H1 (cell line): ENCODE measurements around the gene KCNV2. TPM values are rescaled to one million over a fixed set of nuclear protein-coding genes. Genes with fewer than 3 reads are reported as not detected.

ENCODE experiments used
- CTCF ChIA-PET: fragments of 300-600 bp; sonication (Branson Sonifier 250); formaldehyde crosslinking; loops from one replicate; lab custom pipeline; 2021; ENCODE audit not compliant: partially characterized antibody; lab: Charles Lee
- POLR2A ChIA-PET: fragments of 300-600 bp; sonication (Branson Sonifier 250); formaldehyde crosslinking; loops from one replicate; lab custom pipeline; 2021; ENCODE audit warnings: inconsistent platforms; ENCODE audit not compliant: partially characterized antibody; lab: Charles Lee
- DNase-seq, 2 experiments: peaks; one replicate each; pipeline versions ENCODE4 v3.0.0 to v3.0.0-alpha.2; 2010 to 2022; ENCODE audit warnings: low spot score in 2 of 2, low read depth in 1 of 2, mixed read lengths in 1 of 2
- FAIRE-seq: peaks from 2 replicates; lab custom pipeline; 2011; peaks lifted over from hg19 to GRCh38; lab: Jason Lieb, UNC
- H2AFZ ChIP-seq: 2 replicates; pipeline ENCODE4 v1.8.1; 2012; ENCODE audit warnings: low read length, inconsistent platforms
- H2AK5ac ChIP-seq: 2 replicates; pipeline ENCODE4 v1.6.1; 2013; ENCODE audit warnings: low read depth, low read length
- H2BK120ac ChIP-seq: replicated peaks from 2 replicates; pipeline ENCODE3; 2013; ENCODE audit warnings: low read depth, low read length, inconsistent platforms
- H2BK12ac ChIP-seq: 2 replicates; pipeline ENCODE4 v1.6.1; 2013; ENCODE audit warnings: low read depth, low read length
- H2BK15ac ChIP-seq: 2 replicates; pipeline ENCODE4 v1.6.1; 2013; ENCODE audit warnings: low read length
- H2BK20ac ChIP-seq: 2 replicates; pipeline ENCODE4 v1.6.1; 2013; ENCODE audit warnings: low read length
- H2BK5ac ChIP-seq: 2 replicates; pipeline ENCODE4 v1.6.1; 2013; ENCODE audit warnings: low read depth, low read length
- H3K14ac ChIP-seq: 2 replicates; pipeline ENCODE4 v1.6.1; 2013; ENCODE audit warnings: inconsistent platforms; ENCODE audit not compliant: insufficient read length
- H3K18ac ChIP-seq: 2 replicates; pipeline ENCODE4 v1.6.1; 2013; ENCODE audit warnings: low read length; ENCODE audit errors: extremely low read depth
- H3K23ac ChIP-seq: 2 replicates; pipeline ENCODE4 v1.6.1; 2013; ENCODE audit warnings: inconsistent platforms; ENCODE audit not compliant: insufficient read length
- H3K23me2 ChIP-seq: 2 replicates; pipeline ENCODE4 v1.6.1; 2013; ENCODE audit warnings: low read depth, low read length
- H3K27ac ChIP-seq: 2 replicates; pipeline ENCODE4 v1.6.1; 2011; ENCODE audit warnings: low read depth, low read length, inconsistent platforms
- H3K27me3 ChIP-seq, 4 experiments: replicated peaks in 1 of 4; 1 replicate in 1 of 4; 2 replicates in 3 of 4; pipeline versions ENCODE4 v1.6.1 to v1.8.1; 2011 to 2013; ENCODE audit warnings: low read length in 3 of 4, mild to moderate bottlenecking in 3 of 4, inconsistent platforms in 2 of 4, mixed read lengths in 2 of 4, moderate library complexity in 1 of 4; ENCODE audit not compliant: control insufficient read depth in 3 of 4, insufficient read depth in 3 of 4; ENCODE audit errors: extremely low read depth in 1 of 4
- H3K36me3 ChIP-seq, 4 experiments: 2 replicates each; pipeline versions ENCODE4 v1.6.1 to v1.8.1; 2011 to 2013; ENCODE audit warnings: mild to moderate bottlenecking in 4 of 4, low read length in 3 of 4, moderate library complexity in 2 of 4, control low read depth in 1 of 4, inconsistent platforms in 1 of 4; ENCODE audit not compliant: insufficient read depth in 4 of 4, control insufficient read depth in 2 of 4
- H3K4ac ChIP-seq: replicated peaks from 2 replicates; pipeline ENCODE3; 2013; ENCODE audit warnings: low read length, low read depth, mixed read lengths, inconsistent platforms; ENCODE audit not compliant: insufficient read length
- H3K4me1 ChIP-seq, 4 experiments: replicated peaks in 1 of 4; 1 replicate in 1 of 4; 2 replicates in 3 of 4; pipeline versions ENCODE4 v1.6.1 to v1.8.1; 2011 to 2013; ENCODE audit warnings: low read length in 3 of 4, inconsistent platforms in 2 of 4, mixed read lengths in 1 of 4; ENCODE audit not compliant: insufficient read depth in 4 of 4, control insufficient read depth in 3 of 4
- H3K4me2 ChIP-seq, 2 experiments: 2 replicates each; pipeline versions ENCODE4 v1.6.1 to v1.8.1; 2011 to 2013; ENCODE audit warnings: low read depth in 2 of 2, low read length in 2 of 2, control low read depth in 1 of 2, inconsistent platforms in 1 of 2, mild to moderate bottlenecking in 1 of 2; ENCODE audit not compliant: insufficient read depth in 1 of 2
- H3K4me3 ChIP-seq, 4 experiments: fragments of 200-600, 300-600 bp in 1 of 4; sonication (generic), shearing (Covaris generic), sonication (Bioruptor Twin) in 1 of 4; 2 replicates each; pipeline versions ENCODE4 v1.5.1 to v1.8.1; 2011 to 2016; ENCODE audit warnings: low read length in 4 of 4, low read depth in 3 of 4, control low read depth in 2 of 4, inconsistent platforms in 2 of 4, mild to moderate bottlenecking in 2 of 4, mixed read lengths in 1 of 4, moderate library complexity in 1 of 4; ENCODE audit not compliant: insufficient read depth in 2 of 4; ENCODE audit errors: extremely low read depth in 1 of 4
- H3K56ac ChIP-seq: replicated peaks from 2 replicates; pipeline ENCODE3; 2013; ENCODE audit warnings: low read depth, mild to moderate bottlenecking, mixed read lengths, low read length, inconsistent platforms; ENCODE audit not compliant: insufficient read length
- H3K79me1 ChIP-seq: 2 replicates; pipeline ENCODE4 v1.6.1; 2013; ENCODE audit warnings: low read depth, low read length, control low read depth
- H3K79me2 ChIP-seq, 2 experiments: 2 replicates each; pipeline versions ENCODE4 v1.6.1 to v1.8.1; 2012 to 2013; ENCODE audit warnings: low read length in 2 of 2, mild to moderate bottlenecking in 2 of 2, inconsistent platforms in 1 of 2; ENCODE audit not compliant: insufficient read depth in 2 of 2, control insufficient read depth in 1 of 2
- H3K9ac ChIP-seq, 4 experiments: replicated peaks in 1 of 4; 1 replicate in 1 of 4; 2 replicates in 3 of 4; pipeline versions ENCODE4 v1.6.1 to v1.8.1; 2011 to 2013; ENCODE audit warnings: low read depth in 3 of 4, low read length in 3 of 4, control low read depth in 2 of 4, mild to moderate bottlenecking in 2 of 4, moderate library complexity in 2 of 4, inconsistent platforms in 1 of 4; ENCODE audit errors: extremely low read depth in 1 of 4
- H3K9me3 ChIP-seq, 2 experiments: 2 replicates each; pipeline versions ENCODE4 v1.6.1 to v1.8.1; 2012 to 2013; ENCODE audit warnings: mild to moderate bottlenecking in 2 of 2, moderate library complexity in 2 of 2, control low read depth in 1 of 2, inconsistent platforms in 1 of 2, low read depth in 1 of 2, low read length in 1 of 2, mixed read lengths in 1 of 2; ENCODE audit not compliant: insufficient read depth in 2 of 2
- H4K20me1 ChIP-seq, 2 experiments: replicated peaks in 1 of 2; 2 replicates each; pipeline versions ENCODE3 to v1.8.1; 2011 to 2013; ENCODE audit warnings: inconsistent platforms in 2 of 2, low read length in 2 of 2, mild to moderate bottlenecking in 1 of 2; ENCODE audit not compliant: insufficient read depth in 2 of 2, control insufficient read depth in 1 of 2
- H4K5ac ChIP-seq: 2 replicates; pipeline ENCODE4 v1.6.1; 2013; ENCODE audit warnings: low read length, low read depth, mixed read lengths, inconsistent platforms; ENCODE audit not compliant: insufficient read length
- H4K8ac ChIP-seq: 2 replicates; pipeline ENCODE4 v1.8.0; 2013; ENCODE audit warnings: mild to moderate bottlenecking, moderate library complexity, low read length, inconsistent platforms; ENCODE audit not compliant: insufficient read depth; ENCODE audit errors: extremely low read depth
- H4K91ac ChIP-seq: replicated peaks from 2 replicates; pipeline ENCODE3; 2013; ENCODE audit warnings: low read length, mixed read lengths, inconsistent platforms; ENCODE audit not compliant: insufficient read length
- ASH2L ChIP-seq: fragments of 200-600, 300-600 bp; sonication (generic); IDR thresholded peaks from one replicate; pipeline ENCODE4 v1.7.1; 2017; ENCODE audit warnings: low read length
- HDAC6 ChIP-seq: IDR thresholded peaks from one replicate; pipeline ENCODE4 v1.7.1; 2012; ENCODE audit warnings: low read depth, mild to moderate bottlenecking, inconsistent platforms, low read length, moderate library complexity
- MAFK ChIP-seq: IDR thresholded peaks from 2 replicates; pipeline ENCODE4 v1.6.1; 2012; ENCODE audit warnings: low read depth, mild to moderate bottlenecking, improper control_type of control experiment, low read length
- MAX ChIP-seq: IDR thresholded peaks from 2 replicates; pipeline ENCODE4 v1.6.1; 2012; ENCODE audit warnings: inconsistent platforms
- RNF2 ChIP-seq: fragments of 200-900, 300-1000 bp; sonication (generic); IDR thresholded peaks from 2 replicates; pipeline ENCODE4 v1.7.1; 2016; ENCODE audit warnings: borderline replicate concordance, low read depth, mild to moderate bottlenecking, antibody characterized with exemption, low read length; ENCODE audit not compliant: poor library complexity, severe bottlenecking; ENCODE audit errors: missing control alignments
- SAP30 ChIP-seq: fragments of 300-600 bp; sonication (generic); IDR thresholded peaks from 2 replicates; pipeline ENCODE4 v1.7.1; 2012; ENCODE audit warnings: low read length, moderate library complexity, mild to moderate bottlenecking, inconsistent platforms; ENCODE audit not compliant: insufficient read depth, insufficient replicate concordance
- SIRT6 ChIP-seq: IDR thresholded peaks from one replicate; pipeline ENCODE4 v1.7.1; 2012; ENCODE audit warnings: low read length, inconsistent platforms
- TAF1 ChIP-seq: IDR thresholded peaks from 2 replicates; pipeline ENCODE4 v1.6.1; 2011; ENCODE audit warnings: mild to moderate bottlenecking, low read depth, low read length
- polyA plus RNA-seq, 7 experiments: library from polyadenylated mRNA; depleted of rRNA in 3 of 7; stranded (reverse) in 5 of 7; unstranded in 2 of 7; fragments of >200 nt in 5 of 7; fragments of 200-250 nt in 2 of 7; gene quantifications; 1 replicate in 5 of 7; 2 replicates in 1 of 7; 4 replicates in 1 of 7; pipeline versions ENCODE4 v1.2.1 to v1.2.3, GENCODE V29; 2011 to 2013; ENCODE audit warnings: missing spikeins in 2 of 7, mixed read lengths in 2 of 7
- total RNA-seq: library from RNA; stranded (reverse); fragmentation: NEBNext Ultra II Directional; extraction: Animal tissue kit (Norgen Biotek cat#: 25700); gene quantifications from 2 replicates; pipeline ENCODE4 v1.2.1, GENCODE V29; 2021
- TF ChIP-seq, protein P1 (sequence below): IDR thresholded peaks from 2 replicates; pipeline ENCODE4 v1.6.1; 2011; ENCODE audit warnings: low read depth, mild to moderate bottlenecking, low read length; ENCODE audit not compliant: insufficient read depth
- TF ChIP-seq, protein P2 (sequence below): IDR thresholded peaks from 2 replicates; pipeline ENCODE4 v1.6.1; 2012; ENCODE audit warnings: inconsistent platforms

The KCNV2 gene
- total and polyA plus RNA-seq, 2 of the 8 experiments (the other 6 are each of a cell fraction or from before 2014, with no cell fraction given): not detected

- Histone ChIP-seq H3K4ac (no peak overlapping the region), H2AFZ (no peak overlapping the region), H3K23ac (no peak overlapping the region), H2BK5ac (no peak overlapping the region), H3K14ac (no peak overlapping the region), H3K27ac (no peak overlapping the region), H3K9me3 (no peaks in the 10 kb centered on the region), H2BK120ac (no peak overlapping the region), H2AK5ac (no peak overlapping the region), H3K79me1 (no peaks in the 10 kb centered on the region), H3K4me1 (no peaks in the 10 kb centered on the region), H3K27me3 (no peaks in the 10 kb centered on the region), H4K20me1 (no peaks in the 10 kb centered on the region), H2BK20ac (no peak overlapping the region), H4K8ac (no peak overlapping the region), H4K91ac (no peak overlapping the region), H3K4me3 (no peak overlapping the region), H3K9ac (no peak overlapping the region), H4K5ac (no peak overlapping the region), H3K18ac (no peak overlapping the region), H3K4me2 (no peak overlapping the region), H2BK12ac (no peak overlapping the region), H2BK15ac (no peak overlapping the region), H3K79me2 (no peaks in the 10 kb centered on the region), H3K23me2 (no peaks in the 10 kb centered on the region), H3K36me3 (no peaks in the 10 kb centered on the region; a peak in 1 of 8 replicates), H3K56ac (no peak overlapping the region)
- FAIRE-seq: no peak
- ChIA-PET CTCF (interaction anchor here (1.1 to 1.5 kb wide), 8 partner anchors 9 to 653 kb away, joined by 3 to 5 read pairs (median 3); no protein-coding TSS in a partner anchor), POLR2A (interaction anchor here (1.5 kb wide), 1 partner anchor 104 kb away, joined by 3 read pairs; the partner anchor contains the start of gene PUM3)
- DNase-seq: no peak
- TF ChIP-seq HDAC6 (no peak), SIRT6 (no peak), TAF1 (no peak), ASH2L (no peak), MAFK (no peak), MAX (no peak), SAP30 (no peak), RNF2 (no peak)
- TF ChIP-seq, protein P1, sequence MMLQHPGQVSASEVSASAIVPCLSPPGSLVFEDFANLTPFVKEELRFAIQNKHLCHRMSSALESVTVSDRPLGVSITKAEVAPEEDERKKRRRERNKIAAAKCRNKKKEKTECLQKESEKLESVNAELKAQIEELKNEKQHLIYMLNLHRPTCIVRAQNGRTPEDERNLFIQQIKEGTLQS: no peak
- TF ChIP-seq, protein P2, sequence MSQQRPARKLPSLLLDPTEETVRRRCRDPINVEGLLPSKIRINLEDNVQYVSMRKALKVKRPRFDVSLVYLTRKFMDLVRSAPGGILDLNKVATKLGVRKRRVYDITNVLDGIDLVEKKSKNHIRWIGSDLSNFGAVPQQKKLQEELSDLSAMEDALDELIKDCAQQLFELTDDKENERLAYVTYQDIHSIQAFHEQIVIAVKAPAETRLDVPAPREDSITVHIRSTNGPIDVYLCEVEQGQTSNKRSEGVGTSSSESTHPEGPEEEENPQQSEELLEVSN: no peak
Observed at GRCh38 chr9:2740616-2741015, 23.3 kb downstream of the KCNV2 start.
